OCI-LY7 (cell line): Measurements from ENCODE around the gene BMP8A.
"Not testable (repeated sequence)": the region's sequence is repeated elsewhere in the genome, so short reads cannot be mapped to it uniquely, and the experiment has no call there.

Source experiments
- EZH2phosphoT487 ChIP-seq: fragments of 200-600 bp; sonication (generic); IDR thresholded peaks from 2 replicates; pipeline ENCODE4 v1.6.1; 2018; ENCODE audit warnings: low read depth, borderline replicate concordance, mild to moderate bottlenecking, mixed run types, antibody characterized with exemption, low read length, moderate library complexity, mixed read lengths
- TF ChIP-seq, protein P1 (sequence below): fragments of 200-600 bp; sonication (generic); conservative IDR thresholded peaks from 2 replicates; pipeline ENCODE4 v1.5.1; 2014; ENCODE audit warnings: mild to moderate bottlenecking, antibody characterized with exemption, low read length, moderate library complexity, mixed read lengths

DNA sequence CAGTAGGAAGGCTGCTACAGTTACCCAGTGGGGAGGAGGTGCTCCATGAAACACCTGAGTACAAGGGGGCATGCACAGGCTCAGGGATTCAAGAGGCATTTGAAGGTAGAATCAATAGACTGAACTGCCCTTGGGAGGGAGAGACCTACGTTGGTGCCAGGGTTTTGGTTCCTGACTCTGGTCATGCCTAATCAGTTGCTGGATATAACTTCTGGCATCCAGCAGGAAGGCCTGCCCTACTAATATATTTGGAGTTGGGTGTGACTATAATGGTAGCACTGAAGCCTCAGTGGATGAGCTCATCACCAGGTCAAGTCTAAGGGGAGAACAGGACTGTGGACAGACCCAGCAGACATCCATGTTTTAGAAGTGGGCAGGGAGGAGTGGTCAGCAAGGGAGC, 15.9 kb upstream of the BMP8A start:
- TF ChIP-seq, protein P1, sequence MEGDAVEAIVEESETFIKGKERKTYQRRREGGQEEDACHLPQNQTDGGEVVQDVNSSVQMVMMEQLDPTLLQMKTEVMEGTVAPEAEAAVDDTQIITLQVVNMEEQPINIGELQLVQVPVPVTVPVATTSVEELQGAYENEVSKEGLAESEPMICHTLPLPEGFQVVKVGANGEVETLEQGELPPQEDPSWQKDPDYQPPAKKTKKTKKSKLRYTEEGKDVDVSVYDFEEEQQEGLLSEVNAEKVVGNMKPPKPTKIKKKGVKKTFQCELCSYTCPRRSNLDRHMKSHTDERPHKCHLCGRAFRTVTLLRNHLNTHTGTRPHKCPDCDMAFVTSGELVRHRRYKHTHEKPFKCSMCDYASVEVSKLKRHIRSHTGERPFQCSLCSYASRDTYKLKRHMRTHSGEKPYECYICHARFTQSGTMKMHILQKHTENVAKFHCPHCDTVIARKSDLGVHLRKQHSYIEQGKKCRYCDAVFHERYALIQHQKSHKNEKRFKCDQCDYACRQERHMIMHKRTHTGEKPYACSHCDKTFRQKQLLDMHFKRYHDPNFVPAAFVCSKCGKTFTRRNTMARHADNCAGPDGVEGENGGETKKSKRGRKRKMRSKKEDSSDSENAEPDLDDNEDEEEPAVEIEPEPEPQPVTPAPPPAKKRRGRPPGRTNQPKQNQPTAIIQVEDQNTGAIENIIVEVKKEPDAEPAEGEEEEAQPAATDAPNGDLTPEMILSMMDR = not testable (repeated sequence)
- TF ChIP-seq EZH2phosphoT487 = not testable (repeated sequence)
